ENCODE results near the gene FAM131A.

GRCh38 chr3:184377374-184377773 is 40.0 kb downstream of the FAM131A start:
- TF ChIP-seq, protein P1, sequence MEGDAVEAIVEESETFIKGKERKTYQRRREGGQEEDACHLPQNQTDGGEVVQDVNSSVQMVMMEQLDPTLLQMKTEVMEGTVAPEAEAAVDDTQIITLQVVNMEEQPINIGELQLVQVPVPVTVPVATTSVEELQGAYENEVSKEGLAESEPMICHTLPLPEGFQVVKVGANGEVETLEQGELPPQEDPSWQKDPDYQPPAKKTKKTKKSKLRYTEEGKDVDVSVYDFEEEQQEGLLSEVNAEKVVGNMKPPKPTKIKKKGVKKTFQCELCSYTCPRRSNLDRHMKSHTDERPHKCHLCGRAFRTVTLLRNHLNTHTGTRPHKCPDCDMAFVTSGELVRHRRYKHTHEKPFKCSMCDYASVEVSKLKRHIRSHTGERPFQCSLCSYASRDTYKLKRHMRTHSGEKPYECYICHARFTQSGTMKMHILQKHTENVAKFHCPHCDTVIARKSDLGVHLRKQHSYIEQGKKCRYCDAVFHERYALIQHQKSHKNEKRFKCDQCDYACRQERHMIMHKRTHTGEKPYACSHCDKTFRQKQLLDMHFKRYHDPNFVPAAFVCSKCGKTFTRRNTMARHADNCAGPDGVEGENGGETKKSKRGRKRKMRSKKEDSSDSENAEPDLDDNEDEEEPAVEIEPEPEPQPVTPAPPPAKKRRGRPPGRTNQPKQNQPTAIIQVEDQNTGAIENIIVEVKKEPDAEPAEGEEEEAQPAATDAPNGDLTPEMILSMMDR (IDR thresholded peaks at IDR 0.05): no peak
- TF ChIP-seq SMAD4 (CRISPR knock-in tag; IDR thresholded peaks at IDR 0.05) (no peak), FOXP4 (CRISPR knock-in tag; IDR thresholded peaks at IDR 0.05) (no peak), CREM (CRISPR knock-in tag; IDR thresholded peaks at IDR 0.05) (no peak), GTF2I (CRISPR knock-in tag; conservative IDR thresholded peaks at IDR 0.05) (no peak)
- TF ChIP-seq, protein P2, sequence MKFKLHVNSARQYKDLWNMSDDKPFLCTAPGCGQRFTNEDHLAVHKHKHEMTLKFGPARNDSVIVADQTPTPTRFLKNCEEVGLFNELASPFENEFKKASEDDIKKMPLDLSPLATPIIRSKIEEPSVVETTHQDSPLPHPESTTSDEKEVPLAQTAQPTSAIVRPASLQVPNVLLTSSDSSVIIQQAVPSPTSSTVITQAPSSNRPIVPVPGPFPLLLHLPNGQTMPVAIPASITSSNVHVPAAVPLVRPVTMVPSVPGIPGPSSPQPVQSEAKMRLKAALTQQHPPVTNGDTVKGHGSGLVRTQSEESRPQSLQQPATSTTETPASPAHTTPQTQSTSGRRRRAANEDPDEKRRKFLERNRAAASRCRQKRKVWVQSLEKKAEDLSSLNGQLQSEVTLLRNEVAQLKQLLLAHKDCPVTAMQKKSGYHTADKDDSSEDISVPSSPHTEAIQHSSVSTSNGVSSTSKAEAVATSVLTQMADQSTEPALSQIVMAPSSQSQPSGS (CRISPR knock-in tag; IDR thresholded peaks at IDR 0.05; ENCODE audit: borderline replicate concordance, low read depth): no peak
- TF ChIP-seq, protein P3, sequence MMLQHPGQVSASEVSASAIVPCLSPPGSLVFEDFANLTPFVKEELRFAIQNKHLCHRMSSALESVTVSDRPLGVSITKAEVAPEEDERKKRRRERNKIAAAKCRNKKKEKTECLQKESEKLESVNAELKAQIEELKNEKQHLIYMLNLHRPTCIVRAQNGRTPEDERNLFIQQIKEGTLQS (CRISPR knock-in tag; conservative IDR thresholded peaks at IDR 0.05): no peak
- TF ChIP-seq, protein P4, sequence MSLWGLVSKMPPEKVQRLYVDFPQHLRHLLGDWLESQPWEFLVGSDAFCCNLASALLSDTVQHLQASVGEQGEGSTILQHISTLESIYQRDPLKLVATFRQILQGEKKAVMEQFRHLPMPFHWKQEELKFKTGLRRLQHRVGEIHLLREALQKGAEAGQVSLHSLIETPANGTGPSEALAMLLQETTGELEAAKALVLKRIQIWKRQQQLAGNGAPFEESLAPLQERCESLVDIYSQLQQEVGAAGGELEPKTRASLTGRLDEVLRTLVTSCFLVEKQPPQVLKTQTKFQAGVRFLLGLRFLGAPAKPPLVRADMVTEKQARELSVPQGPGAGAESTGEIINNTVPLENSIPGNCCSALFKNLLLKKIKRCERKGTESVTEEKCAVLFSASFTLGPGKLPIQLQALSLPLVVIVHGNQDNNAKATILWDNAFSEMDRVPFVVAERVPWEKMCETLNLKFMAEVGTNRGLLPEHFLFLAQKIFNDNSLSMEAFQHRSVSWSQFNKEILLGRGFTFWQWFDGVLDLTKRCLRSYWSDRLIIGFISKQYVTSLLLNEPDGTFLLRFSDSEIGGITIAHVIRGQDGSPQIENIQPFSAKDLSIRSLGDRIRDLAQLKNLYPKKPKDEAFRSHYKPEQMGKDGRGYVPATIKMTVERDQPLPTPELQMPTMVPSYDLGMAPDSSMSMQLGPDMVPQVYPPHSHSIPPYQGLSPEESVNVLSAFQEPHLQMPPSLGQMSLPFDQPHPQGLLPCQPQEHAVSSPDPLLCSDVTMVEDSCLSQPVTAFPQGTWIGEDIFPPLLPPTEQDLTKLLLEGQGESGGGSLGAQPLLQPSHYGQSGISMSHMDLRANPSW (CRISPR knock-in tag; conservative IDR thresholded peaks at IDR 0.05; ENCODE audit: low read depth): no peak

All from WTC11 (cell line).